GM23338 (cell line): Measurements from ENCODE around the gene PRRX1. TPM values are rescaled to one million over a fixed set of nuclear protein-coding genes. Genes with fewer than 3 reads are reported as not detected.

Experiments
- ATAC-seq: fragments of 200-7000 bp; cut with Tn5 transposase; 3 replicates; pipeline ENCODE4 v1.9.1; 2020
- DNase-seq: peaks from one replicate; pipeline ENCODE4 v3.0.0-alpha.2; 2015; ENCODE audit warnings: low spot score
- H2AFZ ChIP-seq: fragments of 200-600 bp; sonication (generic); 2 replicates; pipeline ENCODE4 v1.8.0; 2016; ENCODE audit warnings: antibody characterized with exemption, mild to moderate bottlenecking, moderate library complexity
- H3F3A ChIP-seq: fragments of 200-600 bp; sonication (generic); replicated peaks from 2 replicates; pipeline ENCODE4 v1.8.0; 2017; ENCODE audit warnings: antibody characterized with exemption, mixed run types, low read depth
- H3K27ac ChIP-seq: fragments of 200-600 bp; sonication (generic); 2 replicates; pipeline ENCODE4 v1.6.1; 2016; ENCODE audit warnings: low read depth
- H3K27me3 ChIP-seq: fragments of 200-600 bp; sonication (generic); 2 replicates; pipeline ENCODE4 v1.8.0; 2016; ENCODE audit warnings: mild to moderate bottlenecking, mixed run types, moderate library complexity; ENCODE audit not compliant: insufficient read depth
- H3K36me3 ChIP-seq: fragments of 200-600 bp; sonication (generic); 2 replicates; pipeline ENCODE4 v1.8.0; 2016; ENCODE audit warnings: mild to moderate bottlenecking; ENCODE audit not compliant: insufficient read depth
- H3K4me1 ChIP-seq: fragments of 200-600 bp; sonication (generic); 2 replicates; pipeline ENCODE4 v1.8.0; 2016; ENCODE audit warnings: mild to moderate bottlenecking, moderate library complexity; ENCODE audit not compliant: insufficient read depth
- H3K4me2 ChIP-seq: fragments of 200-600 bp; sonication (generic); 2 replicates; pipeline ENCODE4 v1.7.1; 2017; ENCODE audit warnings: mixed run types
- H3K4me3 ChIP-seq: fragments of 200-600 bp; sonication (generic); 2 replicates; pipeline ENCODE4 v1.6.1; 2016; ENCODE audit warnings: mixed run types
- H3K79me2 ChIP-seq: fragments of 200-600 bp; sonication (generic); replicated peaks from 2 replicates; pipeline ENCODE4 v1.8.0; 2017; ENCODE audit warnings: mild to moderate bottlenecking; ENCODE audit not compliant: insufficient read depth
- H3K9me2 ChIP-seq: fragments of 200-600 bp; sonication (generic); 2 replicates; pipeline ENCODE4 v1.8.0; 2017; ENCODE audit not compliant: insufficient read depth
- H4K20me1 ChIP-seq: fragments of 200-600 bp; sonication (generic); replicated peaks from 2 replicates; pipeline ENCODE4 v1.8.0; 2017; ENCODE audit warnings: mild to moderate bottlenecking; ENCODE audit not compliant: insufficient read depth
- H3K27ac Mint-ChIP-seq: 2 replicates; pipeline ENCODE4 v1.8.0; 2020; ENCODE audit warnings: inconsistent platforms, mild to moderate bottlenecking, moderate library complexity, mixed read lengths
- H3K27me3 Mint-ChIP-seq: 3 replicates; pipeline ENCODE4 v1.8.0; 2022; ENCODE audit warnings: low read depth, mild to moderate bottlenecking, moderate library complexity, mixed read lengths, inconsistent platforms; ENCODE audit not compliant: insufficient read depth, poor library complexity
- H3K36me3 Mint-ChIP-seq: 3 replicates; pipeline ENCODE4 v1.8.0; 2021; ENCODE audit warnings: low read depth, mild to moderate bottlenecking, inconsistent platforms, moderate library complexity, mixed read lengths
- H3K4me1 Mint-ChIP-seq: 3 replicates; pipeline ENCODE4 v1.8.0; 2020; ENCODE audit warnings: mild to moderate bottlenecking, inconsistent platforms, mixed read lengths
- H3K4me3 Mint-ChIP-seq: 3 replicates; pipeline ENCODE4 v1.8.0; 2021; ENCODE audit warnings: moderate library complexity, mild to moderate bottlenecking, inconsistent platforms, mixed read lengths
- H3K9me3 Mint-ChIP-seq: 3 replicates; pipeline ENCODE4 v1.8.0; 2020; ENCODE audit warnings: moderate library complexity, mild to moderate bottlenecking, inconsistent platforms, mixed read lengths
- CREB1 ChIP-seq: fragments of 250-450 bp; sonication (Bioruptor Pico); IDR thresholded peaks from 2 replicates; pipeline ENCODE4 v1.5.0; 2020; ENCODE audit warnings: low read depth, mild to moderate bottlenecking, moderate library complexity
- EZH2 ChIP-seq: fragments of 200-600 bp; sonication (generic); IDR thresholded peaks from one replicate; pipeline ENCODE4 v1.8.0; 2017; ENCODE audit warnings: antibody characterized with exemption, mild to moderate bottlenecking, low read depth; ENCODE audit not compliant: unreplicated experiment
- EZH2phosphoT487 ChIP-seq: fragments of 200-600 bp; sonication (generic); IDR thresholded peaks from one replicate; pipeline ENCODE4 v1.8.1; 2018; ENCODE audit warnings: antibody characterized with exemption; ENCODE audit not compliant: unreplicated experiment
- JUNB ChIP-seq: IDR thresholded peaks from one replicate; pipeline ENCODE4 v1.6.1; 2016; ENCODE audit warnings: antibody characterized with exemption; ENCODE audit not compliant: unreplicated experiment
- NANOG ChIP-seq: IDR thresholded peaks from 2 replicates; pipeline ENCODE4 v1.6.1; 2016; ENCODE audit warnings: antibody characterized with exemption, borderline replicate concordance
- POLR2AphosphoS5 ChIP-seq: IDR thresholded peaks from 2 replicates; pipeline ENCODE4 v1.6.1; 2016; ENCODE audit warnings: antibody characterized with exemption, low read depth
- REST ChIP-seq: IDR thresholded peaks from one replicate; pipeline ENCODE4 v1.6.1; 2018; ENCODE audit warnings: antibody characterized with exemption; ENCODE audit not compliant: unreplicated experiment
- STAT1 ChIP-seq: IDR thresholded peaks from one replicate; pipeline ENCODE4 v1.6.1; 2016; ENCODE audit warnings: antibody characterized with exemption; ENCODE audit not compliant: unreplicated experiment
- ZNF114 ChIP-seq: fragments of 250-450 bp; sonication (Bioruptor Pico); IDR thresholded peaks from 2 replicates; pipeline ENCODE4 v1.5.0; 2020; ENCODE audit warnings: mild to moderate bottlenecking, moderate library complexity
- ZNF331 ChIP-seq: fragments of 250-450 bp; sonication (Bioruptor Pico); IDR thresholded peaks from 2 replicates; pipeline ENCODE4 v1.5.0; 2020; ENCODE audit warnings: low read depth, mild to moderate bottlenecking, moderate library complexity
- ZNF462 ChIP-seq: fragments of 250-450 bp; sonication (Bioruptor Pico); IDR thresholded peaks from 2 replicates; pipeline ENCODE4 v1.5.0; 2020; ENCODE audit warnings: mild to moderate bottlenecking, moderate library complexity
- polyA plus RNA-seq: library from polyadenylated mRNA; unstranded; fragments of >200 nt; fragmentation: Nextera tagmentation; extraction: Ambion mirVana; gene quantifications from 2 replicates; pipeline ENCODE4 v1.2.1, GENCODE V29; 2016
- total RNA-seq: library from RNA; depleted of rRNA; stranded (reverse); fragments of >200 nt; shearing (Covaris generic); gene quantifications from 2 replicates; pipeline ENCODE4 v1.2.3, GENCODE V29; 2014
- TF ChIP-seq, protein P1 (sequence below), 2 experiments: fragments of 200-600 bp in 1 of 2; sonication (generic) in 1 of 2; conservative IDR thresholded peaks; 2 replicates each; pipeline versions ENCODE4 v1.5.1 to v1.6.1; 2016 to 2017; ENCODE audit warnings: antibody characterized with exemption in 2 of 2, low read depth in 2 of 2, mild to moderate bottlenecking in 2 of 2, moderate library complexity in 1 of 2
- TF ChIP-seq, protein P2 (sequence below): IDR thresholded peaks from 2 replicates; pipeline ENCODE4 v1.6.1; 2016; ENCODE audit warnings: antibody characterized with exemption

The PRRX1 gene
- total and polyA plus RNA-seq, 2 experiments from 2014 or later = 0.58 TPM; not detected in 1

- ATAC-seq (no peak), DNase-seq (no peak)
These were observed 70.7 kb downstream of the PRRX1 start for GRCh38 chr1:170734412-170735175.

More at GRCh38 chr1:170734412-170735175, 70.7 kb downstream of the PRRX1 start:
- Histone ChIP-seq H3K27ac (no peak overlapping the region), H3K4me2 (no peak overlapping the region), H3K27me3 (no peaks in the 10 kb centered on the region), H3F3A (no peaks in the 10 kb centered on the region), H3K9me2 (no peaks in the 10 kb centered on the region), H2AFZ (no peak overlapping the region), H3K4me3 (no peak overlapping the region), H4K20me1 (no peaks in the 10 kb centered on the region), H3K4me1 (no peaks in the 10 kb centered on the region), H3K79me2 (no peaks in the 10 kb centered on the region), H3K36me3 (no peaks in the 10 kb centered on the region)
- Mint-ChIP-seq H3K9me3 (no peaks in the 10 kb centered on the region), H3K27me3 (no peaks in the 10 kb centered on the region), H3K4me3 (no peak overlapping the region), H3K36me3 (no peaks in the 10 kb centered on the region), H3K4me1 (no peaks in the 10 kb centered on the region), H3K27ac (no peak overlapping the region)
- TF ChIP-seq EZH2phosphoT487 (no peak), POLR2AphosphoS5 (no peak), ZNF331 (no peak), ZNF114 (no peak), EZH2 (no peak), JUNB (no peak), ZNF462 (CRISPR knock-in tag) (no peak), REST (no peak), CREB1 (CRISPR knock-in tag) (no peak), STAT1 (no peak), NANOG (no peak)
- TF ChIP-seq, protein P1, sequence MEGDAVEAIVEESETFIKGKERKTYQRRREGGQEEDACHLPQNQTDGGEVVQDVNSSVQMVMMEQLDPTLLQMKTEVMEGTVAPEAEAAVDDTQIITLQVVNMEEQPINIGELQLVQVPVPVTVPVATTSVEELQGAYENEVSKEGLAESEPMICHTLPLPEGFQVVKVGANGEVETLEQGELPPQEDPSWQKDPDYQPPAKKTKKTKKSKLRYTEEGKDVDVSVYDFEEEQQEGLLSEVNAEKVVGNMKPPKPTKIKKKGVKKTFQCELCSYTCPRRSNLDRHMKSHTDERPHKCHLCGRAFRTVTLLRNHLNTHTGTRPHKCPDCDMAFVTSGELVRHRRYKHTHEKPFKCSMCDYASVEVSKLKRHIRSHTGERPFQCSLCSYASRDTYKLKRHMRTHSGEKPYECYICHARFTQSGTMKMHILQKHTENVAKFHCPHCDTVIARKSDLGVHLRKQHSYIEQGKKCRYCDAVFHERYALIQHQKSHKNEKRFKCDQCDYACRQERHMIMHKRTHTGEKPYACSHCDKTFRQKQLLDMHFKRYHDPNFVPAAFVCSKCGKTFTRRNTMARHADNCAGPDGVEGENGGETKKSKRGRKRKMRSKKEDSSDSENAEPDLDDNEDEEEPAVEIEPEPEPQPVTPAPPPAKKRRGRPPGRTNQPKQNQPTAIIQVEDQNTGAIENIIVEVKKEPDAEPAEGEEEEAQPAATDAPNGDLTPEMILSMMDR (conservative IDR thresholded peaks at IDR 0.05; ENCODE audit: low read depth in 2 of 2) = no peak
- TF ChIP-seq, protein P2, sequence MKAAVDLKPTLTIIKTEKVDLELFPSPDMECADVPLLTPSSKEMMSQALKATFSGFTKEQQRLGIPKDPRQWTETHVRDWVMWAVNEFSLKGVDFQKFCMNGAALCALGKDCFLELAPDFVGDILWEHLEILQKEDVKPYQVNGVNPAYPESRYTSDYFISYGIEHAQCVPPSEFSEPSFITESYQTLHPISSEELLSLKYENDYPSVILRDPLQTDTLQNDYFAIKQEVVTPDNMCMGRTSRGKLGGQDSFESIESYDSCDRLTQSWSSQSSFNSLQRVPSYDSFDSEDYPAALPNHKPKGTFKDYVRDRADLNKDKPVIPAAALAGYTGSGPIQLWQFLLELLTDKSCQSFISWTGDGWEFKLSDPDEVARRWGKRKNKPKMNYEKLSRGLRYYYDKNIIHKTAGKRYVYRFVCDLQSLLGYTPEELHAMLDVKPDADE = no peak
